ENCODE results near the gene FLRT2.
A peak's percentile ranks its signal among the peaks of the same experiment; 100 is the strongest.

Gene FLRT2, protein sequence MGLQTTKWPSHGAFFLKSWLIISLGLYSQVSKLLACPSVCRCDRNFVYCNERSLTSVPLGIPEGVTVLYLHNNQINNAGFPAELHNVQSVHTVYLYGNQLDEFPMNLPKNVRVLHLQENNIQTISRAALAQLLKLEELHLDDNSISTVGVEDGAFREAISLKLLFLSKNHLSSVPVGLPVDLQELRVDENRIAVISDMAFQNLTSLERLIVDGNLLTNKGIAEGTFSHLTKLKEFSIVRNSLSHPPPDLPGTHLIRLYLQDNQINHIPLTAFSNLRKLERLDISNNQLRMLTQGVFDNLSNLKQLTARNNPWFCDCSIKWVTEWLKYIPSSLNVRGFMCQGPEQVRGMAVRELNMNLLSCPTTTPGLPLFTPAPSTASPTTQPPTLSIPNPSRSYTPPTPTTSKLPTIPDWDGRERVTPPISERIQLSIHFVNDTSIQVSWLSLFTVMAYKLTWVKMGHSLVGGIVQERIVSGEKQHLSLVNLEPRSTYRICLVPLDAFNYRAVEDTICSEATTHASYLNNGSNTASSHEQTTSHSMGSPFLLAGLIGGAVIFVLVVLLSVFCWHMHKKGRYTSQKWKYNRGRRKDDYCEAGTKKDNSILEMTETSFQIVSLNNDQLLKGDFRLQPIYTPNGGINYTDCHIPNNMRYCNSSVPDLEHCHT

DNA sequence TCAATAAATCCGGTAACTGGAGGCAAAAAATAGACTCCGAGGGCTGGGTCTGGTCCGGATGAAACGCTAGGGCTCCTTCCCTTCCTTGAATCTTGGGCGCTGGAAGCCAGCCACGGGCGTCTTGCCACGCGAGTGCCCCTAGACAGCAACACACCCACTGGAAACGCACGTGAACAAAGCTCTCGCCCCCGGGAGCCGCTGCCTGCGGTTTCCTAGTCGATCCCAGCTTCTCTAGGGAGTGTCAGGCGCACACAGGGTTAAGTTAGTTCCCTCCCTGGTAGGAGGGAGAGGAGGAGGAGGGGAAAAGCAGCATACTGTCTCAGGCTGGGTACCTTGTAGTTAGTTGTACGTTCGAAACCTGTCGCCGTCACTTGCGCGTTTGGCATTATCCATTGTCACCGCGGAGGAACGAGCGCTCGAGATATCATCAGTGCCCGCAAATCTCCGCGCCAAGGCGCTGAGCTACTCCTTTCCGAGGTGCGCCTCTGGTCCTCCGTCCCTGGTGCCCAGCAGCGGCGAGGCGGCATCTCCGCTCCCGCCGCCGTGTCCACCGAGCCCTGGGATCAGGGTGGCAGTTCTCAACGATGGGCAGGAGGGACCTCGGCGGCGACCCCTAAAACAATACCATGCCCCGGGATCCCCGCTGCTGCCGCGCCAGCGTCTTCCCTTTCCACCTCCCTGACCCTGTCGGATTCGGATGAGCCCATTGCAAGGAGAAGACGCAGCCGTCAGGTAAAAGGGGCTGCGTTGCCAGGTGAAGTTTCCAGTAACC, at the start of gene FLRT2:
TSS of gene FLRT2 (plus strand) at position 342 of the 772 bp plus-strand sequence. CDS start 91,371 bp downstream, outside the sequence.
- DNase-seq = no peak

DNA sequence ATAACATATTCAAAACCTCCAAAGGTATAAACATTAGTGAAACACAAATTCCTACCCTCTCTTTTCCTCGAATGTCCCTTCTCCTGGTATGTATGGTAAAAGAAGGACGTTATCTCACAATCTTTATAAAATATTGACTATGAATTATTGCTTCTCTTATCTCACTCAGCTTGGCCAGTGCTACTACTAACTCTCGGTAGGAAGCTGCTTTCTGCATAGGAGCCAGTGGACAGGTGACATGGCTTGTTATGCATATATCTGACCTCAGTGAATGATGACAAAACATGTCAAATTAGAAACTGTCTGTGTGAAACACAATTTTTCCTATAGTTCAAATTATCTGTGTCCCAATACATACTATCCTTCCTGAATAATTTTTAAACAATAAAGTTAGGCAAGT, 48.5 kb upstream of the FLRT2 start:
- DNase-seq = no peak

DNA sequence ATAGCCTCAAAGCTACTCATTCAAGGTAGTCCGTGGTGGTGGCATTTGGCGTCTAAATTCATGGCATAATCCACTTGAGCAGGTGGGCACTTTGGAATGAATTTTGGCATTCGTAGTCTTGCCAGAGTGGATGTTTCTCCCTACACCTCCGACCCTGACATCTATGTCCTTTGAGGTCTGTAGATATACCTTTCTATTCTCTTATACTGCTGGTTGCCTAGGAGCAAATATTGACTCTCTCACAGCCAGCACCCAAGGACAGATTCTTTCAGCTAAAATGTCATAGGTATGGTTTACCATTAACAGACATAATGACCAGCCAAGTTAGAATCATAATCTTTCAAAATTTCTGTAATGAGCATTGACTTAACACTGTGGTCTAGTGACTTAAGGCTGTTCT, 47.4 kb upstream of the FLRT2 start:
- DNase-seq = no peak

DNA sequence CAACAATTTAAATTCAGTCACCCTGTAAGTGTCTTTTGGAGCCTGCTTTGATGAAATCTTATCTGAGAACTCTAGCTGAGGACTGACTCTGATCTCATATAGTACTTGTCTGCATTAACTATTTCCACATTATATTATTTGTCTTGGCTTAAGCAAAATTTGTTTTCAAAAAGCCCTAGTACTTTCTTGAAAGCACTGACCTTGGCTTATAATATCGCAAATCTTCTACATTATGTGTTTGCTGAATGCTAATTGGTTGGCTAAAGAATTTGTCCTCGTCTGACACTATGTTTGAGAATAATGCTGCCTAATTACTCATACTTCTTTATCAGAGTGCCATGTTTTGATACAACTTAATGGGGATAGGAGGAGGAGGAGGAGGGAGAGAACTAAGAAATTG, 46.9 kb upstream of the FLRT2 start:
- no peak for DNase-seq

DNA sequence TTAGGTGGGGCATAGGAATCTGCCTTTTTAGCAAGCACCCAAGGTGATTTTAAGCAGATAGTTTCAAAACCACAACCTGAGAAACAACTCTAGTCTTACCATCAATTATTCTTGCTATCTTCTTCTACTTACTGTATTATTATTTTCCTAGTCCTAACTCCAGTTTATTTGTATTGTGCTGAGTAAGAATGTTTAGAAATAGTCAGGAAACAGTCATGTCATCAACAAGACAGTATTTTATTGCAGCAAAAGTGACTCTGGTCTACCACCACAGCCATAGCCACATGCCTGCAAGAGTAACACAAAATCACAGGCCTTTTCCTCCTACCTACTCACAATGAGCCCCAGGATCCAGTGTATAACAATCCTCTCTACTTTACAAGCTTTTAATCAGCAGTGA, 46.3 kb upstream of the FLRT2 start:
- no peak for DNase-seq

DNA sequence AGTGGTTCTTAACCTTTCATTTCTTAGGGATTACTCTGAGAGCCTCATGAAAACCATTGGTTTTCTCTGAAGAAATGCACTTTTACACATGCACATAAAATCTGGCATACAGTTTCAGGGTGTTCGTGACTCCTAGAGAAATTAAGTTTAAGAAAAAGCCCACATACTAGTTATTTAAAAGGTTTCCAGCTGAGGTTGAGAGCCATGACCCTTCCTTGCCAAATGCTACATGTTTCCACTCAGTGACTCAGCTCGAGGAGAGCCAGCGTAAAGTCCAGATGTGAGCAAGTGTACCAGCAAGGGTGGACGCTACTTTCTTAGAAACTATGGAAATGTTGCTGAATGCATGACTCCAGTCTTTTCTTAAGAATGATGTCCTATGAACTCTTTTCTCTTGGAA, 42.7 kb upstream of the FLRT2 start:
- DNase-seq = no peak

DNA sequence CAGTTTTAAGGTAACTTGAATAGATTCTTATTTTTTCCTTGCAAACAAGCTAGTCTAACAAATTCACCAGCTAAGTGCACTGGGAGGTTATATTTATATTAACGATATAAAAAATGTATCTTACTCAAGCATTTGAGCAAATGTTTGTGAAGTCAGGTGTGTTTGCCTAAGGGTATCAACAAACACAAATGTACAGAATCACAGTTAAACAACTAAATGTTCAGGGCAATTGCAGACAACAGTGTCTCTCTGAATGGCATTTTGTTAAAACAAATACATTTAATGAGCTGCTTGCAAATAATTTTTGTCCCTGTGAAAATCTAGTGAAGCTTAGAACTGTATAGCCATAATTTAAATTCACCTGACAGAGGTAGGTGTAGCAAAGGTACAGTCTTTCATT, 28.2 kb upstream of the FLRT2 start:
- DNase-seq = peak in 1 of 2 experiments; percentile 12

DNA sequence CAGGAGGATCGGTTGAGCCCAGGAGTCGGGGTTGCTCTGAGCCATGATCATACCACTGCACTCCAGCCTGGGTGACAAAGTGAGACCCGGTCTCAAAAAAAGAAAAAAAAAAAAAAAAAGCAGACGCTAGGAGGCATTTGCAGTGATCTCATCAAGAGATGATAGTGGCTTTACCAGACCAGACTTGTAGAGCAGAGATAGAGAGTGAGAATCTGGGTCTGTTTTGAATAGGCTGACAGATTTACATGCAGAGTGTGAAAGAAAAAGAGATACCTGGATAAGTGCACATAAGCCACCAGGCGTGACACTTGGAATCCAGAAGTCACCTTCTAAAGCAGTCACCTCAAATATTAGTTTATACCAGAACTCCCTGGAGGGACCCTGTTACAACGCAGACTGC, 21.1 kb upstream of the FLRT2 start:
- DNase-seq = no peak

DNA sequence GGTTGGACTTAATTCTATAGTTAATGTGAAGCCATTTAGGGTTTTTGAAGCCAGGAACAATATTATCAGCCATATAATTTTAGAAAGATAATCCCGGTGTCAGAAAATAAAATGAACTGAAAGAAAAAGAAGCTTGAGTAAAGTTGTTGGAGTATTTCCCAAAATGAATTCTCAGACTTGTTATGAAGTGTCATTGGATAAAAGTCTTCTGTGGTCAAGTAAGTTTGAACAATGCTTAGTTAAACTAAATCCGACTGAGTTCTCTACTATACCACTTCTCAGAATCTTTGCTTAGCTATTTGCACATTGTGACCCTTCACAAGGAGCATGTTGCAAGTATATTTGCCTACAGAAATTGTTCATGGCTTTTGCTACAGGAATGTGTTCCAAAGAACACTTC, 17.5 kb upstream of the FLRT2 start:
- DNase-seq = no peak

DNA sequence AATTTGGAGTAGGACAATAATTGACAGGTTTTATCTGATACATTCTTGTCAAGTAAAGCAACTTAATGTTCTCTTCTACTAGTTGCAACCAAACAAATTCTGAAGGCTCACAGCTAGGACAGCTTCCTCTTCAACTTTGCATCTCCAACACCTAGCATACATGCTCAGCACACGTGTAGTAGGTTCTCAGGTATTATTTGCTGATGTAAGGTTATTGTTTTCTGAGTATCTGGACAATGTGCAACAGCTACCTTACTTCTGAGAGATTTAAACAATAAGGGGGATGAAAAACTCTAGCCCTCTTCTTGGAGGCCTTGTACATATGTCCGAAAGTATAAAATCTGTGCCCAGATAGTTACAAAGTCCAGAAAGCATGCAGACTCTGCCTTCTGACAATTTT, 15.5 kb upstream of the FLRT2 start:
- DNase-seq = no peak

DNA sequence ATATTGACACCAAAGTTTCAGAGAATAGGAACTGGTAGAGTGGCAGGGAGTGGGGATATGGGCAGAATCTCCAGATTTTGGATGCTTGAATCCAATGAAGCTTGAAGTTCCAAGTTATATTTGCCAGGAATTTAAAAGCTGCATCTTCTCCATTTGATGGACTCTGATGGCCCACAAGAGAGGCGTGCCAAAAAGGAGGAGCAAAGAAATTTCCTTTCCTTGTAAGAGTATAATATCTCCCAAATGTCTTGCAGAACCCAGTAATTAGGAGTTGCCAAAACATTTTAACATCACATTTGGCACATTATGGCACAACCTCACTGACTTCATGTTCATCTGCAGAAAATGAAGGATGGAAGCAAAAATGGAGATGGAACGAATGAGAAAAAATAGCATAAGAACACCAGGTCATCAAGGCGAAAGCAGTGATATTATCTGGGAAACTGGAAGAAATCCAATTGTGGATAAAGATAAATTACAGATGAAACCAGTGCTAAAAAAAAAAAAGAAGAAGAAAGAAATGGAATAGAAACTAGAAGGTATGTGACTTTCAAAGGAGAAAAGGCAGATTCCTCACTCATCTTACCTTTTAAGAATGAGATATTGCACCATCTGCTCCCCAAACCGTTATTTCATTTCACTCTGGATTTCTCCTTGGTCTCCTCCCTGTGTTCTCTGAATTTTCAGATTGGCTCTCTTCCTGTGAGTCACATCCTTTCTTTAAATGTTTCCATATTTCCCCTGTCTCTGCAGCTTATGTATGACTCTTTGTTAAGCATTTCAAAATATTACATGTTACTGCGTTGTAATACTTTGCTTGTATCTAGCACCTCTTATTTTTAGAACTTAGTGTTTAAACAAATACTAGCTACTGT, 13.5 kb upstream of the FLRT2 start:
- no peak for DNase-seq

DNA sequence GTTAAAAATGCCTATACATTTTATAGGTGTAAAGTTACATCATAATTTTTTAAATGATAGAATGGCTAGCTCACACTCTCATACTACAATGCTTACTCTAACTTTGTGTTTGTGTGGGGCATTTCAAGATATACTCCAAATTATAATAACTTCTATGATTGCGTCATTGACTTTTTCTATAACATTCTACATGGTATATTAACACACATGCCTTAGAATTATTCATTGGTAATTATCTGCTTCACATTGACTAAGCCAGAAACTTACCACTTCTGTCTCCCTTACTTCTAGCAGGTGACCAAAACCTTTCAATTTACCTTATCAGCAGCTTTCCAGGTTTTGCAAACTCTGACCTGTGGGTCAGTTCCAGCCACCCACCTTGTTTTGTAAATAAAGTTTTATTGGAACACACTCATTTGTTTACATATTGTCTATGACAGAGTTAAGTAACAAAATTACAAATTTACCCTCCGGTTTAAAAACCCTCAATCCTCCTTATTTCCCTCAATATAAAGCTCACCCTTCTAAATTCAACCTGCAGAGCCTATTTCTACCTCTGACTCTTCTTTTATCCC, 12.7 kb upstream of the FLRT2 start:
- DNase-seq = no peak

DNA sequence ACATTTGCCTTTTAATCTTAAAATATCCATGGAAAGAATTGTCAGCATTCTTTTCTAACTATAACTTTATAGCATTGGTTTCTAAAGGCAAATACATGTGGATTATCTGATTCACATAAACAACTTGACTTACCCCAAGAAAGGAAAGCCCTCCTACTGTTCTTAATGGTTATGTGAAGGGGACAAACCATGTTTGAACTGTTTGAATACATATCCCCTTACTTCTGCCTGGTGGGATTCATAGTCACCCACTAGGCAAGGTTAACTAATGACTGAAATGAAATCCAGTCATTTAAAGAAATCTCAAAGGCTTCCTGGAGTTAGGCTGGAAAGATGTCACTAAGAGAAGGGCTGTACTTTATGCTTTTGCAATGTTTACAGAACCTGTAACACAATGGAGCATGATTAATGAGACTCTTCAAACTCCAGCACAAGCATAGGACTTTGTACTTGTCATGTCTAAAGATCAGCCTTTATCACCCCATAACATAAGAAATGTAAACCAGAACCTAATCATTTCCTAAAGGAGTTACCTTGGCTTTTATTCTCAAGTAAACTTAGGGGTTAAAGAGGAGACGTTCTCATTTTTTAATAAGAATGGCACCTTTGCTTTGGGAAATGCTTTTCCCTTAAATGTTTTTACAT, 10.2 kb upstream of the FLRT2 start:
- no peak for DNase-seq

DNA sequence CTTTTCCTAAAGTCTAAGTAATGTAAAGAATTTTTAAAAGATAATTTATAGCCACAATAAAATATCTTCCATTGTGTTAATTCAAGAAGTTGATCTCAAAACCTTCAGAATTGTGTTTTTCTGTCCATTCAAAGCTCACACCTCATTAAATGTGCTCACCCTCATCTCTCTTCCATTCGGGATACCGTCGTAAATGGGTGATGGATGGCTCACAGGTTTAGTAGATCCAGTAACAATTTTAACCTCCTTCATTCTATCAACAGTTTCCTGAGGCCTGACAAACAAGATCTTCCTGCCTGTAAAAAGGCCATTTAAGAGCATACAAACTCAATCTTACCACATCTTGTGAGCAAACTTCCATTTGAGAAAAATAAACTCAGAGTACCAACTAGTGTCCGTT, 9.4 kb upstream of the FLRT2 start:
- no peak for DNase-seq

DNA sequence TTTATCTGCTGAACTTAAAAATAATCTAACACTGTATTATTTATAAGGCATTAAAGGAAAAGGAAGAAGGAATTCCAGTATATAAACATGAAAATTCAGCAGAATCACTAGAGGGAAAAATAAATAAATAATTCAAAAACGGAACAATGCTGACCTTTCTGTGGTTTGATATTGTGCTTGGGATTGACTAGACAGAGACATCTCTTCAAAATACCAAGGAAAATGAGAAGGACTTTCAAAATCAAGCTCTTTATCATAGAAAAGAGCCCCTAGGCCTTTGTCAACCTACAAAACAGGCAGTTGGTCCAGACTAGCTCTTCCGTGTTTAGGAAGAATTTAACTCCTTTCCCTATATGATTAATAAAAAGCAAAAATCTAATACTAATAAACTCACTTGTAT, 6.3 kb upstream of the FLRT2 start:
- DNase-seq = no peak

DNA sequence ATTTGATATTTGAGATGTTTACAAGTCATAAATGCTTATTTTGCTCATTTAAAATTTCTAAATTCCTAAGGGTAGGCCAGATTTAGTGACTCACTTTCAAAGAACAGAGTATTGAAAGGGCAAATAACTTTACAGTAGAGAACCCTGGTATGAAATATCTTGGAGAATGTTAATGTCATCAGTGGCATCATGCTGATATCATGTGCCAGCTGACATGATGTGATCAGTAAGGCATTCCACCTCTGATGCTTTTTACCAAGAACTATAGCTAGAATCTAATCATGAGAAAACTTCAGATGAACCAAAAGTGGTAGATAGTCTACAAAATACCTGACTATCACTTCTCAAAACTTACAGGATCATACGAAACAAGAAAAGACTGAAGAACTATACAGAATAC, 2.9 kb upstream of the FLRT2 start:
- no peak for DNase-seq

DNA sequence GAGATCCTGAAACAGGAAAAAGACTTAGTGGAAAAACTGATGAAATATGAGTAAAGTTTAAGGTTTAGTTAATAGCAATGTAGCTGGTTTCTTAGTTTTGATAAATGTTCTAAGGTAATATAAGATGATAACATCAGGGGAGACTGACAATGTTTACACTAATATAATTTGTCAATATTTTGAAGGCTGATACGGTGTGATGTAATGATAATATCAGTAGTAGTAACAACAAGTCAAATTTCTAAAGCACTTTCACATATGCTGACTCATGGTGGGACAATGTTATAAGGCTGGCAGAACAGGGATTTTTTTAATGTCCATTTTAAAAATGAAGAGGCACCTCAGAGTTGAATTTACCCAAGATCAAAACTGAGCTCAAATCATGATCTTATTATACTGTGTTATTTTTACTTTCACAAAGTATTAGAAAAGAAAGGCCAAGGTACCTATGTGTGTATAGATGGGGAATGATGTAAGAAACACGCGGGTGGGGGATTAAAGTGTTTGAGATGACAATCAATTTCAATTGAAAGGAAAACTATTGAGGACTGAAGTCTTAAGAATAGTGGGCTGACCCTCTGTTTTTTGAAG, 2.4 kb upstream of the FLRT2 start:
- no peak for DNase-seq

DNA sequence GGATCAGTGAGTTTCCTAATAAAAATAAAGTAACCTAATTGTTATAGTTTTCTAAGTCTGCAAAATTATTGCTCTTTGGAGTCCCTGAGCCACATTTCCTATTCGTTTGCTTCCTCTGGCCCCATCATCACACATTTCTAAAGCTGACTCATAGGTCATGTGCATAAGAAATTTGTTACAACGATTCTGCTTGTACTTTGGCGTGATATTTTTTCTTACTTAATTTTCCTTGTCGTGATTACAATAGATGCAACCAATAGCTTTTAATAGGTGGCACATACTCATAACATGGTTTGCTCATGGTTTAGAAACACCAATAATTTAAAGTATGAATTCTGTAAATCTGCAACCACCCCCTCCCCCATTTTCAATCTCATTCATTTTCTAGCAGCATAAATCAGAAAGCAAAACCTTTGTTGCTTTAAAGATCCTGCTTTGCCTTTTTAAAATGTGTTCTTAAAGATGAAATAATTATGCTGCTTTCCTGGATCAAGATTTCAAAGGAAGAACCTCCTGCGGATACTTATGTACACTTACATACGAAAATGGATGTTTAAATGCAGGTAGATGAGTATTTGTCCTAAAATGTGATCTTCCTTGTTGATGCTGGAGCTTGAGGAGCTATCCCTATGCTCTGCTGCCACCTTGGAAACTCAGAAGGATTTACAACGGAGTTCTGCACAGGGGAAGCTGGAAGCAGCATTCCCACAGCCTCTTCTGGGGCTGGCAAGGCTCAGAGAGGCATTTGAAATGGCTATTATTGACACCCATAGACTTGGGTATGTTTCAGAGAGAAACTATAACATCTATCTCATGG, 1.7 kb upstream of the FLRT2 start:
- no peak for DNase-seq

DNA sequence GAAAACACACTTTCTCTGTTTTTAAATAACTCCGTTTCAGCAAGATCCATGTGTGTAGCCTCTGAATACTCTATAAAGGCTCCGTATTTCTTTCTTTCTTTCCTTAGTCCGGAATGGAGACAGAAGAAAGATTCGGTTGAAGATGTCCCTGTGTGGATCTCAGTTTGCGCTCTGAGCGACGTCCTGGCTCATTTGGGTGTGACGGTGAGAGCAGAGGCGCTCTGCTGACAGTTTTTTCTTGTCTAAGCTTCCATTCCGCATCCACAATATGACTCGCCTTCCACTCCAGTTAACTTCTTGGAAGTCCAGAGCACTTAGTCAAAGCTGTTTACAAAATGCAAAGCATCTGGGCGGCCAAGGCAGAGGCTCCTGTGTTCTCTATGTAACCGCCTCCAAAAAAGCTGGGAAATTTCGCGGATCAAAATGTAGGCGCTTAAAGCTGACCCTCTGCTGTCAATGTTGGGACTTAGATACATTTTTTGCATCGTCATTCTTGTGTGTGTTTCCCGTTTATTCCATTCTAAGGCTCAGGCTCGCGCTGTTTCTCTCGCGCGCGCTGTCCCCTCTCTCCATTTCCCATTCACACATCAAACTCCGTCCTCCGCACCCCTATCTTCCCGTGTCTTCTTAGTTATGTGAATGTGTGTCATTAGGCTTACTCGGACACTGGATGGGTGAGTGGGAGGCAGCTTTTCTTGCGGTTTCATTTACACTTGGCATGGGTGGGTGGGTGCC, 880 bp upstream of the FLRT2 start:
- DNase-seq = no peak

DNA sequence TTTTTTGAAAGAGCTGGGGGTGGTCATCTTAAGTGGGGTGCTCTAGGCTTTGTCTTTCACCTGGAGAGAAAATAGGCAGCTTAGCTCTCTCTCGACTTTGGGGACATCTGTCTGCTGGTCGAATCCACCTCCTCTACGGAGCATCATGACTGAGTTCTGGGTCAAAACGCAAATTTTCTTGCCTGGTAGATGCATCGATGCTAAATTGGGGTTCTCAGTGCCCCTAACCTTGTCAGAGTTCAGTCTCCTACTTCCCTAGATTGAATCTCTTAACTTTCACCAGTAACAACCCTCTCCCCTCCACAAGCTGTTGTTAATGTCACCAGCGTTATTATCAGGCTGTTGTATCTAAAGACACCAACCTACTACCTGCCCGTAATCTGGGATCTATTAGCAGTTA, 682 bp downstream of the FLRT2 start:
- DNase-seq = no peak
